ENCODE measurements around the gene SERINC1.

DNA sequence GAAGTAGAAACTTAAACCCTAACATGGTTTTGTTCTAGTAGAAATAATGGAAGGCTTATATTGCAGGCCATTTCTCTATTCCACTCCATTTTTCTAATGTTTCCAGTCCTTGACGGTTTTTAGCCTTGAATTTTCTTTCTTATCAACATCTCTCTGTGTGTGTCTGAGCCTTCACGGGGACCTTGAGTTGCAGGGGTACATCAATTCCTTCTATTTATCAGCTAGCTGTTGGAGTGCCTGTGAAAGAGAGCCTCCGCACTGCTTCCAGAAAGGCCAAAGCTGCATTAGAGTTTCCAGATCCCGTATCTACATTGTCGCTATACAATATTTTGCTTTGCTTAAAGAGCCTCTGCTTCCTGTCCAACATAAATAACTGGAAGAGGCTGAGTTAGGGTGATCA is 77.6 kb downstream of the SERINC1 start:
- TF ChIP-seq CTCF (IDR thresholded peaks at IDR 0.05) = no peak
- no peak for TF ChIP-seq POLR2A (IDR thresholded peaks at IDR 0.05)

Measured in adrenal gland (tissue), 5 donors.